Neural progenitor cell (in vitro differentiated cells): ENCODE data around the gene AK1. TPM values are rescaled to one million over a fixed set of nuclear protein-coding genes. Genes with fewer than 3 reads are reported as not detected.
A peak's percentile ranks its signal among the peaks of the same experiment; 100 is the strongest.

Experiments
- DNase-seq: peaks from one replicate; pipeline ENCODE4 v3.0.0-alpha.2; 2016; ENCODE audit warnings: low spot score
- H2AFZ ChIP-seq: fragments of 200-600 bp; sonication (generic); replicated peaks from 2 replicates; pipeline ENCODE4 v1.6.1; 2016; ENCODE audit warnings: antibody characterized with exemption
- H3F3A ChIP-seq: fragments of 200-600 bp; sonication (generic); 2 replicates; pipeline ENCODE4 v1.6.1; 2016; ENCODE audit warnings: antibody characterized with exemption, low read depth
- H3K27ac ChIP-seq: fragments of 200-600 bp; sonication (generic); 2 replicates; pipeline ENCODE4 v1.5.1; 2016; ENCODE audit warnings: mild to moderate bottlenecking
- H3K27me3 ChIP-seq: fragments of 200-600 bp; sonication (generic); 2 replicates; pipeline ENCODE4 v1.6.1; 2016; ENCODE audit warnings: mild to moderate bottlenecking, moderate library complexity
- H3K36me3 ChIP-seq: fragments of 200-600 bp; sonication (generic); 2 replicates; pipeline ENCODE4 v1.5.1; 2016
- H3K4me1 ChIP-seq: fragments of 200-600 bp; sonication (generic); 2 replicates; pipeline ENCODE4 v1.6.1; 2016; ENCODE audit warnings: mixed run types
- H3K4me2 ChIP-seq: fragments of 200-600 bp; sonication (generic); 2 replicates; pipeline ENCODE4 v1.6.1; 2016
- H3K4me3 ChIP-seq: fragments of 200-600 bp; sonication (generic); 2 replicates; pipeline ENCODE4 v1.5.1; 2016
- H3K79me2 ChIP-seq: fragments of 200-600 bp; sonication (generic); 2 replicates; pipeline ENCODE4 v1.6.1; 2016; ENCODE audit warnings: low read depth
- H3K9ac ChIP-seq: fragments of 200-600 bp; sonication (generic); 2 replicates; pipeline ENCODE4 v1.6.1; 2016
- H3K9me3 ChIP-seq: fragments of 200-600 bp; sonication (generic); 2 replicates; pipeline ENCODE4 v1.5.1; 2016; ENCODE audit warnings: low read depth
- H4K20me1 ChIP-seq: fragments of 200-600 bp; sonication (generic); 2 replicates; pipeline ENCODE4 v1.6.1; 2016; ENCODE audit warnings: low read depth
- H3K27ac Mint-ChIP-seq: 3 replicates; pipeline ENCODE4 v1.8.0; 2021; ENCODE audit warnings: mixed read lengths
- H3K27me3 Mint-ChIP-seq: 2 replicates; pipeline ENCODE4 v1.8.0; 2022; ENCODE audit warnings: low read depth, mild to moderate bottlenecking, inconsistent platforms, moderate library complexity, mixed read lengths; ENCODE audit not compliant: insufficient read depth
- H3K36me3 Mint-ChIP-seq: 3 replicates; pipeline ENCODE4 v1.8.0; 2021; ENCODE audit warnings: mixed read lengths
- H3K4me1 Mint-ChIP-seq: 3 replicates; pipeline ENCODE4 v1.8.0; 2021; ENCODE audit warnings: mixed read lengths
- H3K4me3 Mint-ChIP-seq: 3 replicates; pipeline ENCODE4 v1.8.0; 2021; ENCODE audit warnings: mild to moderate bottlenecking, moderate library complexity, mixed read lengths
- H3K9me3 Mint-ChIP-seq: 3 replicates; pipeline ENCODE4 v1.8.0; 2020; ENCODE audit warnings: mixed read lengths
- EZH2 ChIP-seq: fragments of 200-600 bp; sonication (generic); IDR thresholded peaks from 2 replicates; pipeline ENCODE4 v1.6.1; 2017; ENCODE audit warnings: antibody characterized with exemption, mild to moderate bottlenecking, moderate library complexity
- EZH2phosphoT487 ChIP-seq: fragments of 200-600 bp; sonication (generic); IDR thresholded peaks from 2 replicates; pipeline ENCODE4 v1.6.1; 2017; ENCODE audit warnings: antibody characterized with exemption
- total RNA-seq: library from RNA; depleted of rRNA; stranded (reverse); fragments of >200 nt; gene quantifications from 2 replicates; pipeline ENCODE4 v1.2.3, GENCODE V29; 2015; ENCODE audit warnings: low replicate concordance
- TF ChIP-seq, protein P1 (sequence below): fragments of 200-600 bp; sonication (generic); IDR thresholded peaks from 2 replicates; pipeline ENCODE4 v1.5.1; 2017; ENCODE audit warnings: antibody characterized with exemption, mild to moderate bottlenecking

The AK1 gene
- total RNA-seq, 1 donor from 2014 or later, result 25.6 TPM

DNA sequence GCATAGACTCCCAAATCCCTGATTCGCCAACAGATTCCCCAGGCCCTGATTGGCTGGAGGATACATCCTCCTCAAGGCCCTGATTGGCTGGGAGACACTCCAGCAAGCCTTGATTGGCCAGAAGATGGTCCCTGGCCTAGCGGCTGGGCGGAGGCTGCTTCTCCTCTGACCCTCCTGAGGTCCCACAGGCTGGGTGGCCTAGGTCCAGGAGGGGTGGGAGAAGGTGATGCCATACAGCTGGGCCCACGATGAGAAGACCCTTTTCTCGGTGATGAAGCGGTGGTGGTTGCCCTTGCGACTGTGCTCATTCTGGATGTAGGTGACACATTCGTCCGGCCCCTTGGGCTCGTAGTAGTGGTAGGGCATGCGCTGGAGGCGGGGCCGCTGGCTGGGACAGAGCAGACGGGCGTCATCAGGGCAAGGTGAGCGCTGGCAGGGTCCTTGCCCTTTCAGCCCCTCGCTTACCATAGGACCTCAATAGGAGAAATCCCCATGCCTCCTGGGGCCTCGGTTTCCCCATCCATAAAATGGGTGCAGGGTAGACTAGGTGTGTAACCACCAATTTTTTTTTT, 9.0 kb upstream of the AK1 start:
- H3K27ac Mint-ChIP-seq, result no peak overlapping the region
- no peaks in the 10 kb centered on the region for H3K27me3 ChIP-seq
- no peaks in the 10 kb centered on the region for H3K36me3 ChIP-seq

DNA sequence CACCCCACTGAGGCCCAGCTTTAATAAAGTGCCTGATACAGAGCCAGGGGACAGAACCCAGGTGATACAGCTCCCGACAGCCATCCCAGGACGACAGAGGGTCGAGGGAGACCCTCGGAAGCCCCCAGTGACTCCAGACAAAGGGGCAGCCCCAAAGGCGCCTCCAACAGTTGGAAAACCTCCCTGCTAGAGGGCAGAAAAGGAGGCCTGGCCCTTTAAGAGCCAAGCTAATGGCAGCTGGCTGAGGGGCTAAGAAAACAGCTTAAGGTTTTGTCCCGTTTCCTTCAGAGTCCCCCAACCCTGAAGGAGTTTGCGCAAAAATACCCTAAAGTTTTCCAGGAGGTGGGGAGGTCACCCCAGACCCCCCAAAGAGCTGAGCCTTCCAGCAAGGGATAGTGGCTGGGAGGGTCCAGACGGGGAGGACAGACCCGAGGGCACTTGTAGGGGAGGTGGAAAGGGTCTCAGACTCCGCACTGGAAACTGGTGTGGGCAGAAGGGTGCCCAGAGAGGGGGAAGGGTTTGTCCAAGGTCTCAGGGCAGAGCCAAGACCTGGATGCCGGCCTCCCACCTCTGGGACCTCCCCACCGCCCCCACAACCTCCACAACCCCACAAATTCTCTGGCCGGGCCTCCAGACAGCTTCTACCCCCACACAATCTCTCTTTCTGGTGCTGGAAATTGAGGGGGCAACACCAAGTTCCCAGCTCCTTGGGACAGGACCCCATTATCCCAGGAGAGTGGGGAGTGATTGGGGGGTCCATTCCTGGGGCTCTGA, 8.2 kb upstream of the AK1 start:
- DNase-seq, result no peak

More for the DNA sequence above, 9.0 kb upstream of the AK1 start:
- H3K9me3 Mint-ChIP-seq, result no peaks in the 10 kb centered on the region
- no peak overlapping the region for H3K4me3 ChIP-seq
- peaks cover 5% of the 10 kb centered on the region for H3K4me1 ChIP-seq
- no peak overlapping the region for H2AFZ ChIP-seq
- no peak for DNase-seq
- H3K4me2 ChIP-seq, result no peak overlapping the region
- H3K36me3 Mint-ChIP-seq, result peaks cover 12% of the 10 kb centered on the region
- H3K79me2 ChIP-seq, result no peaks in the 10 kb centered on the region
- TF ChIP-seq, protein P1, sequence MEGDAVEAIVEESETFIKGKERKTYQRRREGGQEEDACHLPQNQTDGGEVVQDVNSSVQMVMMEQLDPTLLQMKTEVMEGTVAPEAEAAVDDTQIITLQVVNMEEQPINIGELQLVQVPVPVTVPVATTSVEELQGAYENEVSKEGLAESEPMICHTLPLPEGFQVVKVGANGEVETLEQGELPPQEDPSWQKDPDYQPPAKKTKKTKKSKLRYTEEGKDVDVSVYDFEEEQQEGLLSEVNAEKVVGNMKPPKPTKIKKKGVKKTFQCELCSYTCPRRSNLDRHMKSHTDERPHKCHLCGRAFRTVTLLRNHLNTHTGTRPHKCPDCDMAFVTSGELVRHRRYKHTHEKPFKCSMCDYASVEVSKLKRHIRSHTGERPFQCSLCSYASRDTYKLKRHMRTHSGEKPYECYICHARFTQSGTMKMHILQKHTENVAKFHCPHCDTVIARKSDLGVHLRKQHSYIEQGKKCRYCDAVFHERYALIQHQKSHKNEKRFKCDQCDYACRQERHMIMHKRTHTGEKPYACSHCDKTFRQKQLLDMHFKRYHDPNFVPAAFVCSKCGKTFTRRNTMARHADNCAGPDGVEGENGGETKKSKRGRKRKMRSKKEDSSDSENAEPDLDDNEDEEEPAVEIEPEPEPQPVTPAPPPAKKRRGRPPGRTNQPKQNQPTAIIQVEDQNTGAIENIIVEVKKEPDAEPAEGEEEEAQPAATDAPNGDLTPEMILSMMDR, result no peak
- TF ChIP-seq EZH2 (no peak), EZH2phosphoT487 (no peak)
- peaks cover 8% of the 10 kb centered on the region for H4K20me1 ChIP-seq
- peaks cover 23% of the 10 kb centered on the region for H3K4me1 Mint-ChIP-seq
- H3F3A ChIP-seq, result peaks cover 10% of the 10 kb centered on the region
- peaks cover 2% of the 10 kb centered on the region for H3K27me3 Mint-ChIP-seq
- H3K9ac ChIP-seq, result no peak overlapping the region
- H3K4me3 Mint-ChIP-seq, result peak overlapping the region; percentile 13
- no peaks in the 10 kb centered on the region for H3K9me3 ChIP-seq
- H3K27ac ChIP-seq, result no peak overlapping the region

DNA sequence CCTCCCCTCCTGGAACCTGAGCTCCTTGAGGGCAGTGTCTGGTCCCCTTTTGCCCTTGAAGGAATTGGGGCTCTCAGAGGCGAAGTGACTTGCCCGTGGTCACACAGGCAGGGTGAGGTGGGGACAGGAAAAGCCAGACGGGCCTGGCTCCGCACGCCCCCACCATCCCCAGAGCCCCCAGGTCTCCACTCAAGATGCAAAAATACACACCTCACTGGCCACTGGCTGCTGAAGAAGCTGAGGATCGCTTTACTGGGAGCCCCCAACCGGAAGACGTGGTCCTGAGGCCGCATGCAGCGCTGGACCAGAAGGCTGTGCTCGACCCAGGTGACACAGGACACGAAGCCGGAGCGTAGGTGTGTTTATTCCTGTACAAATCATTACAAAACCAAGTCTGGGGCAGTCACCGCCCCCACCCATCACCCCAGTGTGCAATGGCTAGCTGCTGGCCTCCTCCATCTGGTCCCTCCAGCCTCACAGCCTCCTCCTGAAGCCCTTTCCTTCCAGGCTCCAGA, 7.6 kb upstream of the AK1 start:
- H3K9me3 ChIP-seq, result no peaks in the 10 kb centered on the region
- no peak for DNase-seq
- H3F3A ChIP-seq, result peaks cover 10% of the 10 kb centered on the region
- H3K9me3 Mint-ChIP-seq, result no peaks in the 10 kb centered on the region
- H3K36me3 Mint-ChIP-seq, result peaks cover 5% of the 10 kb centered on the region
- H2AFZ ChIP-seq, result no peak overlapping the region
- H3K4me3 ChIP-seq, result no peak overlapping the region
- no peak overlapping the region for H3K4me3 Mint-ChIP-seq
- no peaks in the 10 kb centered on the region for H3K36me3 ChIP-seq
- no peaks in the 10 kb centered on the region for H3K79me2 ChIP-seq
- H3K27me3 Mint-ChIP-seq, result peaks cover 2% of the 10 kb centered on the region
- peak overlapping the region; percentile 46 for H3K27ac Mint-ChIP-seq
- H3K4me1 ChIP-seq, result peaks cover 5% of the 10 kb centered on the region
- no peaks in the 10 kb centered on the region for H4K20me1 ChIP-seq
- H3K27me3 ChIP-seq, result no peaks in the 10 kb centered on the region
- no peak overlapping the region for H3K9ac ChIP-seq
- TF ChIP-seq EZH2 (no peak), EZH2phosphoT487 (no peak)
- TF ChIP-seq, protein P1, result no peak
- H3K4me2 ChIP-seq, result no peak overlapping the region
- H3K27ac ChIP-seq, result peak overlapping the region; percentile 70
- H3K4me1 Mint-ChIP-seq, result peaks cover 23% of the 10 kb centered on the region

More for the DNA sequence above, 8.2 kb upstream of the AK1 start:
- H3K27ac ChIP-seq, result peak overlapping the region; percentile 70
- no peaks in the 10 kb centered on the region for H3K79me2 ChIP-seq
- no peaks in the 10 kb centered on the region for H3K36me3 ChIP-seq
- peaks cover 5% of the 10 kb centered on the region for H3K4me1 ChIP-seq
- H3K9me3 ChIP-seq, result no peaks in the 10 kb centered on the region
- H3K27me3 ChIP-seq, result no peaks in the 10 kb centered on the region
- Mint-ChIP-seq H3K36me3 (peaks cover 8% of the 10 kb centered on the region), H3K27me3 (peaks cover 2% of the 10 kb centered on the region), H3K4me3 (no peak overlapping the region), H3K4me1 (peaks cover 23% of the 10 kb centered on the region), H3K27ac (no peak overlapping the region), H3K9me3 (no peaks in the 10 kb centered on the region)
- peaks cover 3% of the 10 kb centered on the region for H4K20me1 ChIP-seq
- no peak overlapping the region for H3K9ac ChIP-seq
- no peak for TF ChIP-seq EZH2
- no peak overlapping the region for H3K4me3 ChIP-seq
- no peak overlapping the region for H3K4me2 ChIP-seq
- no peak overlapping the region for H2AFZ ChIP-seq
- peaks cover 10% of the 10 kb centered on the region for H3F3A ChIP-seq
